Measurements from ENCODE around the gene DYSF.

DNA sequence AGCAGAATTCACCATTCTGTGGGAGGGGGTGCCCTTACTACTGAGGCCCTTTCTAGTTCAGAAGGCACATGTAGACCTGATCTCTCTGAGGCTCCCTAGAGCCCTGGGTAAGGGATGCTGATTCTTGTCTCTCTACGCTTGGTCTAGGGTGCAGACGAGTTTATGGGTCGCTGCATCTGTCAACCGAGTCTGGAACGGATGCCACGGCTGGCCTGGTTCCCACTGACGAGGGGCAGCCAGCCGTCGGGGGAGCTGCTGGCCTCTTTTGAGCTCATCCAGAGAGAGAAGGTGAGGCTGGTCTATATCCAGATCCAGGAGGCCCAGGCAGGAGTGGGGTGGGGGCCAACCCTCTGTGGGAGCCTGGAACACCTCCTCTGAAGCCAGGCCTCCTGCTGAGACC is 147.2 kb downstream of the DYSF start:
- TF ChIP-seq, protein P1, sequence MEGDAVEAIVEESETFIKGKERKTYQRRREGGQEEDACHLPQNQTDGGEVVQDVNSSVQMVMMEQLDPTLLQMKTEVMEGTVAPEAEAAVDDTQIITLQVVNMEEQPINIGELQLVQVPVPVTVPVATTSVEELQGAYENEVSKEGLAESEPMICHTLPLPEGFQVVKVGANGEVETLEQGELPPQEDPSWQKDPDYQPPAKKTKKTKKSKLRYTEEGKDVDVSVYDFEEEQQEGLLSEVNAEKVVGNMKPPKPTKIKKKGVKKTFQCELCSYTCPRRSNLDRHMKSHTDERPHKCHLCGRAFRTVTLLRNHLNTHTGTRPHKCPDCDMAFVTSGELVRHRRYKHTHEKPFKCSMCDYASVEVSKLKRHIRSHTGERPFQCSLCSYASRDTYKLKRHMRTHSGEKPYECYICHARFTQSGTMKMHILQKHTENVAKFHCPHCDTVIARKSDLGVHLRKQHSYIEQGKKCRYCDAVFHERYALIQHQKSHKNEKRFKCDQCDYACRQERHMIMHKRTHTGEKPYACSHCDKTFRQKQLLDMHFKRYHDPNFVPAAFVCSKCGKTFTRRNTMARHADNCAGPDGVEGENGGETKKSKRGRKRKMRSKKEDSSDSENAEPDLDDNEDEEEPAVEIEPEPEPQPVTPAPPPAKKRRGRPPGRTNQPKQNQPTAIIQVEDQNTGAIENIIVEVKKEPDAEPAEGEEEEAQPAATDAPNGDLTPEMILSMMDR (IDR thresholded peaks at IDR 0.05): no peak
- no peak for TF ChIP-seq EP300 (IDR thresholded peaks at IDR 0.05)
